GF-D8 (cell line): ENCODE results near the gene PRH1.

Source experiments
- DNase-seq: peaks from one replicate; lab custom pipeline; 2025; lab: John Stamatoyannopoulos, UW

The PRH1 gene

GRCh38 chr12:10838461-10838860, 45.6 kb downstream of the PRH1 start:
- no peak for DNase-seq
